ENCODE measurements around the gene CD44.

Gene CD44

GRCh38 chr11:35112056-35112845 is 26.7 kb upstream of the CD44 start:
- no peak for DNase-seq

DNA sequence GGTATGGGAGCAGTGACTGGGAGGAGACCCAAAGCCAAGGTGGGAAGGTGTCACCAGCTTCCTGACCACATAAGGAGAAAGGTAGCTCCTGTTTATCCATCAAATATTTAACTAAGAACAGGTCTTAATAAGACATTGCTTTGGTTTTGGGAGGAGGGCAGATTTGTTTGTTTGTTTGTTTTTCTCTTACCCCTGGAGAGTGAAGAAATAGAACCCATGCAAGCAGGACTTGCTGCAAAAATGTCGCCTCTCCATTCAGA is 26.2 kb upstream of the CD44 start:
- no peak for DNase-seq

GRCh38 chr11:35114906-35115687 is 23.9 kb upstream of the CD44 start:
- no peak for DNase-seq

DNA sequence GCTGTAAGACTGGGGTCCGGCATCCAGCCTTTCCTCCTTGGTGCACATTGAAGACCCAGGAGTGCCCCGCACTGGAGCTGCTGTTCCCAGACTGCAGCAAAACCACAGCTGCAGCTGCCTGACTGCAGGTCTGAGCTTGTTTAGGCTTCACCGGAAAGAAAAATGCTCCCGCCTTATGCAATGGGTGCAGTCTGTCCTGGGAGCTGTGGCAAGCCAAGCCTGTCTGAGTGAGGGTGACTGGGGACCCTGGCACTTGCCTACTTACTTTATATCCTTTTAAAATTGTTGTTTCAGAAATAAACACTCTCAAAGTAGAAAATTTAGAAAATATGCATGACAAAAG is 23.3 kb upstream of the CD44 start:
- DNase-seq, result no peak

DNA sequence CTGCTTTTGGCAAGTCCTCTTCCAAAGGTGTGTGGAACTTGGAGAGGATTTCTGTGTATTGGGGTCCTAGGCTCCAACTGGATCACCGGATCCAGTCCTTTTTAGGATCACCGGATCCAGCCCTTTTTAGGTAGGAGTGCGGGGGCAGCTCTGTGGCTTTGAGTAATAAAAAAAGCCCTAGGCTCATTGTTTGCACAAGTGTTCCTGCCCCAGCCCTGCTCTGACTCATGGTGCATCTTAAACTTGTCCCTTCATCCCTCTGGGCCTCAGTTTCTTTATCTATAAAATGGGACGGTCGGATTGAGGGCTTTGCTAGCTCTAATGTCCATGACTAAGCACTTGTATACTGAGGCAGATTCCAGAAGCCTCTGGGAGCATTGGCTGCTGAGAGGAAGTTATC is 22.7 kb upstream of the CD44 start:
- no peak for DNase-seq

GRCh38 chr11:35116762-35117640 is 22.0 kb upstream of the CD44 start:
- no peak for DNase-seq

GRCh38 chr11:35118906-35119305 is 20.1 kb upstream of the CD44 start:
- DNase-seq, result no peak

DNA sequence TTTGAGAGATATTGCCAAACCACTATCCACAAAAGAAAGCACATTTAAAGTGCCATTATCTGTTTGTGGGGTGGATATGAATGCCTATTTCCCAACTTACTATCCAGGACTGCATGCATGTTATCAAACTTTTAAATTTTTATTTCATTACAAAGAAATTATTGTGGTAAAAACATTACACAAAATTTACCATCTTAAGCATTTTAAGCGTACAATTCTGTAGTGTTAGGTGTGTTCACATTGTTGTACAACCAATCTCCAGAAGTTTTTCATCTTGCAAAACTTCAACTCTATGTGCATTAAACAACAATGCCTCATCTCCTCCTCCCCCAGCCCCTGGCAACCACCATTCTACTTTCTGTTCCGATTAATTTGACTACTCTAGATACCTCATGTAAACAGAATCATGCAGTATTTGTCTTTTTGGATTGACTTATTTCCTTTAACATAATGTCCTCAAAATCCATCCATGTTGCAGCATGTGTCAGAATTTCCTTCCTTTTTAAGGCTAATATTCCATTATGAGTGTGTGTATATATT is 17.6 kb upstream of the CD44 start:
- DNase-seq, result no peak

GRCh38 chr11:35122308-35122707 is 16.7 kb upstream of the CD44 start:
- no peak for DNase-seq

DNA sequence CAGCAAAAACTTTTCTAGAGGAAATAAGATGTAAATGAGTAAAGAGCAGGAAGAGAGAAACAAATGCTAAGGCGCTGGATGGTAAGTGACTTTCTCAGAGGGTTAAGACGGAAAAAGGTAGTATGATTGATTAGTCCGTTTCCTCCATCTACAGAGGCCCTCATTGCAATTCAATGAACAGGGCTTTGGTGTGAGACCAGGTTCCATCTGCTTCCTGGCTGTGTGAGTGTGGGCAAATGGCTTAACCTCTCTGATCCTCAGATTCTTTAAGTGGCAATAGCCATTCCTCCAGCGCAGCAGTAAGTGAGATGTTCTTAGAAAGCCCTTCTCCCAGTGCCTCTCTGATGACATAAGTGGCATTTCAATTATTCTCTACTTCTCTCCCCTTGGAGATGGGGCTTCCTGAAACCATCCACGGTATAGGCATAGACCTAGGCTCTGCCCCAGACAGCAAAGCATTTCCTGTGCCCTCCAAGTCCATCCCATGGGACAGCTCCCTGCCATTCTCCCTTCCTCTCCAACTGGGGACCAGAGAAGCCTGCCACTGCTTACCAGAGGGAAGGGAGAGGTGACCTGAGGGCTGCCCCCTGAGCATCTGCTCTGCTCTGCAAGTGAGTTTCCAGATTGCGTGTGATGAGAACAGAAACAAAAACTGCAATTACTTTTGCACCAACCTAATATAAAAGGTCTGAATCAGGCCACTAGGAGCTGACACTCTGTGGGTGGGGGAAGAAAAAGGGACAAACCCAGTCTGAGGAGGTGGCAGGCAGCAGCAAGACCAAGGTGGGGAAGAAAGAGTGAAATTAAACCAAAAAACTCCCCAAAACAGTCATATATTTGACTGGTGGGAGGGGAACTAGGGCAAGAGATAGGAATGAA is 12.7 kb upstream of the CD44 start:
- no peak for DNase-seq

DNA sequence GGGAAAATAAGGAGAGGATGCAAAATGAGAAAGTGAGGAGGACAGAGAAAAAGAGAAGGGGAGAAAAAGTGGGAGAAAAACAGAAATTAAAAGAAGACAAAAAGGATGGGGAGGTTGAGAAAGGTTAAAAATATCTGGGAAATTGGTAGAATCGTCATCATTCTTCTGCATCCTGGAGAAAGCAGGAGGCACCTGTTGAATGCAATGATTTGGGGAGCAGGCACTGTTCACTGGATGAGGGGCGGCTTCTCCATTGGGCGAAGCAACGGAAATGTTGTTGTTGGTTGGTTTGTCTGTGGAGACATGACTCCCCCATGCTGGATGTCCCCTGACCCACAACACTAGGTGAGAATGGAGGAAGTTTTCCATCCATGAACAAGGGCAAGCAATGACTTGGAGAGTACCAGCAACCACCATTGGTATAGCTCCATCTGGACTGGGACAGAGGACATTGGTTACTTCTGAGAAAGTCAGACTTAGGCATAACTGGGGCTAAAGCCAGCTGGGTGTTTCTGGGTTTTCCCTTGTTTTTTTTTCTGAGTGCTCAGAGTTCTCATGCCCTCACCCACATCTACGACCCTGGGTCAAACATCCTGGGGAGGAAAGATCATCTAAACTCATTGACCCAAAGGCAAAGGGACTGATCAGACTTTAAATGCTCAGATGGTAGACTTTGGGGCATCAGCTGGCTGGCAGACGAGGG is 11.9 kb upstream of the CD44 start:
- DNase-seq, result no peak

GRCh38 chr11:35127619-35128018 is 11.4 kb upstream of the CD44 start:
- DNase-seq, result no peak

DNA sequence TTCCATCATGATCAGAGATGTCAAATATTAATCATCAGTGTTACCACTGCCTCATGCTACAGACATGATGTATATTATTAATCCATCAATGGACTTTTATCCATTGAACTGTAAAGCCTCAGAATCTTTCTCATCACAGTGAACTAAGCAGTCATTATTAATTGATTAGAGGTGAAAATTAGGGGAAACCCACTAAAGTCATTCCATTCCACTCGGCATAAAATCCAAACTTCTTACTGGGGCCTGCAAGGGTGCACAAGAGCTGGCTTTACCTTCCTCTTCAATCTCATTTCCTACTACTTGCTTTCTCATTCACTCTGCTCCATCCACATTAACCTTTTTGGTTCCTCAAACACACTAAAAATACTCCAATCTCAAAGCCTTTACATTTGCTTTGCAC is 7.9 kb upstream of the CD44 start:
- no peak for DNase-seq

DNA sequence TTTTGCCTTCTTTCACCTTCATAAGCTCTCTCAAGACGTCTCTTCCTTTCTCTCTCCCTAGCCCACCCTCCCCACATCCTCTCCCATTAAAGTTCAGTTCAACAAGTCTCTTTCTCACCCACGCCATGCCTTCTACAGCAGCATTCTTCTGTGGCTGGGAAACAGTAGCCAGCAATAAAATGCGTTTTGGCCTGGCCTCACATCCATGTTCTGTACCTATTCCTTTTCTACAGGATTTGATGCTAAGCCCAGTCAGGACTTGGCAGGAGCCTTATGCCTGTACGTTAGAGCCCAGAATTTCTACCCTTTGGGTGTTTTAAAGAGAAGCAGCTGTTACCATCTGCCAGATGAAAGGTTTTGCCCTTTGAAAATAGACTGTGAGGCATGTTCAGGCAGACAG is 7.1 kb upstream of the CD44 start:
- DNase-seq, result no peak

DNA sequence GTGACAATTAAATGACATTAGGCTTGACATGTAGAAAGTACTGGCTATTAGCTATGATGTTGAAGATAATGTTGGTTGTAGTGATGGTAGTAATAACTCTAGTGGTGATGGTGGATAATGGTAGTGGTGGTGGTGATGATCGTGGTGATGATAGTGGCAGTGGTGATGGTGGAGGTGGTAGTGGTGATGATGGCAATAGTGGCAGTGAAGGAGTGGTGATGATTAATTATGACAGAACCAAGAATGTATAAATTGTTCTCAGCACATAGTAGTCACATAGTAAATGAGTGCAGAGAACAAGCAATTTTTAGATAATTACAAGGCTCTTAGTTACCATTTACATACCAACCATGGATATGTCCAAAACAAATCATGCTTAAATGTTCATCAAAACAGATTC is 5.3 kb upstream of the CD44 start:
- DNase-seq, result no peak

DNA sequence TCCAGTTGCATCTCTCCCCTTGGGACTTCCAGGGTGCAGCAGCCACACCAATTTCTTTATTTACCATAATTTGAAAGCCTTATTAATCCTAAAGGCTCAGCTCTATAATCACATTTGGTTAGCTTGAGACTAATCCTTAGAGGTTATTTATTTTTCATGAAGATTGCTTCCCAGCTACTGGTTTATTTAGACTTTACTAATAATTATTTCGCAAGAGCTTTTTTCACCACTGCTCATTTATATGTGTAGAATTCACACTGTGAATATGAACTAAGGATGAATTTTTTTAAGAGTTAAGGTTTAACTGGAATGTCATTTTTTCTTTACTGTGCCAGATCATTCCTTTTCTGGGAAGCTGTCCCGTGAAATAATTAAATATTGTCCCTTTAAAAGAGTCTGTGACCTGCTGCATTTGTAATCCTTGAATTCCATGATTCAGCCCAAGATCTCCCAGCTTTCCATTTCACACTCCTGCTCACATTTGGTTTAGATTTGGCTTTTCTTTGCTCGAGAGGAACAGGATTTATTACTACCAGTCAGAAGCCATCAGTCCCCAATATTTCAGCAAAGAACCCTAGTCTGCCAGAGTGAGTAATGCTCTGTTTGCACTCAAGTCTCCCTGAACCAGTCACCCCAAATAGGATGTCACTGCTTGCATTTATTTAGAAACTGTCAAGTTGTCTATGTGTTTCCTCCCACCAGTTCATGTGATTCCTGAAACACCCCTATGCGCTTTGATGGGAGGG is 4.4 kb upstream of the CD44 start:
- no peak for DNase-seq

- DNase-seq, result no peak
These were observed 3.7 kb upstream of the CD44 start for GRCh38 chr11:35135222-35135621.

DNA sequence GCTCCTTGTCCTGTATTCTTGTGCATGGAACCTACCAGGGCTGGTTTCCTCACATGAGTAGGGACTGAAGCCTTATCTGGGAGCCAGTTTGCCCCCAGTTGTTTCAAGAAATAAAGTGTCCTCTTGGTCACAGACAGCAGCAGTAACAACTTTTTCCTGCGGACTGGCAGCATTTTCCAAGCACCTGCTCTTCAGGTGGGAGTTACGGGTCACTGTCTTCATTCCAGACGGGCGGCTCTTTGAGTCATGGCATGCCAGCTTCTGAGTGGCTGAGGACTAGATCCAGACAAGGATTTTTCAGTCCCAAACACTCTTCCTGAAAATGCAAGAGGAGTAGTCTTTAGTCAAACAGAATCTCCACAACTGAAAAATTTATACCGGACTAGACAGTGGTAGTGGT is 2.7 kb upstream of the CD44 start:
- DNase-seq, result no peak

GRCh38 chr11:35138058-35138457 is 913 bp upstream of the CD44 start:
- DNase-seq, result no peak

GRCh38 chr11:35138606-35138942 is 397 bp upstream of the CD44 start:
- DNase-seq, result no peak

GRCh38 chr11:35139722-35140282 is 831 bp downstream of the CD44 start:
- no peak for DNase-seq
